Measurements from ENCODE around the gene MICALL1. TPM values are rescaled to one million over a fixed set of nuclear protein-coding genes. Genes with fewer than 3 reads are reported as not detected.

MICALL1 gene
- total and polyA plus RNA-seq, 9 of the 15 experiments (the other 6 are each of a cell fraction or from before 2014, with no cell fraction given), result 0.32 to 21.5 (median 6.1) TPM

GRCh38 chr22:37967147-37967546 lies 61.0 kb downstream of the MICALL1 start (continued):
- TF ChIP-seq HEY1 (CRISPR knock-in tag; IDR thresholded peaks at IDR 0.05; ENCODE audit: borderline replicate concordance) (no peak), ETS2 (tag; IDR thresholded peaks at IDR 0.05; ENCODE audit: borderline replicate concordance, poor library complexity, severe bottlenecking) (no peak), SNIP1 (IDR thresholded peaks at IDR 0.05; ENCODE audit: low read depth) (no peak), ZNF175 (CRISPR knock-in tag; IDR thresholded peaks at IDR 0.05; ENCODE audit: low read depth) (no peak), PRDM10 (IDR thresholded peaks at IDR 0.05; ENCODE audit: partially characterized antibody) (no peak), ESRRA (IDR thresholded peaks at IDR 0.05; ENCODE audit: borderline replicate concordance, low read depth) (no peak), E2F3 (CRISPR knock-in tag; IDR thresholded peaks at IDR 0.05) (no peak), PTTG1 (tag; IDR thresholded peaks at IDR 0.05; ENCODE audit: low read depth) (no peak)
- TF ChIP-seq, protein P1, sequence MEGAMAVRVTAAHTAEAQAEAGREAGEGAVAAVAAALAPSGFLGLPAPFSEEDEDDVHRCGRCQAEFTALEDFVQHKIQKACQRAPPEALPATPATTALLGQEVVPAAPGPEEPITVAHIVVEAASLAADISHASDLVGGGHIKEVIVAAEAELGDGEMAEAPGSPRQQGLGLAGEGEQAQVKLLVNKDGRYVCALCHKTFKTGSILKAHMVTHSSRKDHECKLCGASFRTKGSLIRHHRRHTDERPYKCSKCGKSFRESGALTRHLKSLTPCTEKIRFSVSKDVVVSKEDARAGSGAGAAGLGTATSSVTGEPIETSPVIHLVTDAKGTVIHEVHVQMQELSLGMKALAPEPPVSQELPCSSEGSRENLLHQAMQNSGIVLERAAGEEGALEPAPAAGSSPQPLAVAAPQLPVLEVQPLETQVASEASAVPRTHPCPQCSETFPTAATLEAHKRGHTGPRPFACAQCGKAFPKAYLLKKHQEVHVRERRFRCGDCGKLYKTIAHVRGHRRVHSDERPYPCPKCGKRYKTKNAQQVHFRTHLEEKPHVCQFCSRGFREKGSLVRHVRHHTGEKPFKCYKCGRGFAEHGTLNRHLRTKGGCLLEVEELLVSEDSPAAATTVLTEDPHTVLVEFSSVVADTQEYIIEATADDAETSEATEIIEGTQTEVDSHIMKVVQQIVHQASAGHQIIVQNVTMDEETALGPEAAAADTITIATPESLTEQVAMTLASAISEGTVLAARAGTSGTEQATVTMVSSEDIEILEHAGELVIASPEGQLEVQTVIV (CRISPR knock-in tag; IDR thresholded peaks at IDR 0.05; ENCODE audit: borderline replicate concordance), result no peak

Measured in K562 (cell line).